Liver (tissue), 9 donors: ENCODE measurements around the gene PPP2R2C. TPM values are rescaled to one million over a fixed set of nuclear protein-coding genes. Genes with fewer than 3 reads are reported as not detected.

Experiments
- DNase-seq: peaks from one replicate; pipeline ENCODE4 v3.0.0-alpha.2; 2017; ENCODE audit warnings: low spot score
- H3K27ac ChIP-seq, 2 donors: one replicate each; pipeline ENCODE4 v1.7.0; 2013; ENCODE audit warnings: inconsistent platforms in 2 of 2, low read length in 2 of 2, control low read depth in 1 of 2, low read depth in 1 of 2, mild to moderate bottlenecking in 1 of 2
- H3K27me3 ChIP-seq, 4 donors: one replicate each; pipeline versions ENCODE4 v1.6.1 to v1.7.0; 2013; ENCODE audit warnings: low read length in 3 of 4, inconsistent platforms in 1 of 4, mild to moderate bottlenecking in 1 of 4, moderate library complexity in 1 of 4; ENCODE audit not compliant: control insufficient read depth in 4 of 4, insufficient read depth in 4 of 4
- H3K36me3 ChIP-seq, 4 donors: one replicate each; pipeline versions ENCODE4 v1.6.1 to v1.7.0; 2013; ENCODE audit warnings: low read length in 3 of 4, mild to moderate bottlenecking in 3 of 4, low read depth in 1 of 4, moderate library complexity in 1 of 4; ENCODE audit not compliant: control insufficient read depth in 4 of 4, insufficient read depth in 3 of 4
- H3K4me1 ChIP-seq, 4 donors: one replicate each; pipeline versions ENCODE4 v1.6.1 to v1.7.0; 2013; ENCODE audit warnings: low read length in 3 of 4, mild to moderate bottlenecking in 3 of 4, moderate library complexity in 1 of 4; ENCODE audit not compliant: control insufficient read depth in 4 of 4, insufficient read depth in 4 of 4
- H3K4me3 ChIP-seq, 3 donors: one replicate each; pipeline versions ENCODE4 v1.6.1 to v1.7.0; 2013; ENCODE audit warnings: low read length in 3 of 3, control low read depth in 1 of 3, low read depth in 1 of 3, mild to moderate bottlenecking in 1 of 3
- H3K9ac ChIP-seq, 2 donors: one replicate each; pipeline ENCODE4 v1.7.0; 2013; ENCODE audit warnings: low read length in 2 of 2, mild to moderate bottlenecking in 2 of 2, moderate library complexity in 2 of 2, control low read depth in 1 of 2, low read depth in 1 of 2
- H3K9me3 ChIP-seq, 4 donors: one replicate each; pipeline versions ENCODE4 v1.6.1 to v1.7.0; 2013; ENCODE audit warnings: low read length in 3 of 4; ENCODE audit not compliant: control insufficient read depth in 4 of 4
- EGR1 ChIP-seq, 2 donors: IDR thresholded peaks; 2 replicates each; pipeline ENCODE4 v1.6.1; 2016 to 2018; ENCODE audit warnings: antibody characterized with exemption in 2 of 2, low read depth in 2 of 2
- FOXA1 ChIP-seq: IDR thresholded peaks from 2 replicates; pipeline ENCODE4 v1.6.1; 2016; ENCODE audit warnings: antibody characterized with exemption
- FOXA2 ChIP-seq: IDR thresholded peaks from 2 replicates; pipeline ENCODE4 v1.6.1; 2016; ENCODE audit warnings: antibody characterized with exemption
- GABPA ChIP-seq, 2 donors: IDR thresholded peaks in 1 of 2; conservative IDR thresholded peaks in 1 of 2; 2 replicates each; pipeline ENCODE4 v1.6.1; 2016; ENCODE audit warnings: antibody characterized with exemption in 2 of 2, mild to moderate bottlenecking in 1 of 2, moderate library complexity in 1 of 2
- HNF4A ChIP-seq, 2 donors: conservative IDR thresholded peaks; 2 replicates each; pipeline ENCODE4 v1.6.1; 2016; ENCODE audit warnings: antibody characterized with exemption in 2 of 2, mild to moderate bottlenecking in 2 of 2
- HNF4G ChIP-seq: IDR thresholded peaks from 2 replicates; pipeline ENCODE4 v1.6.1; 2016; ENCODE audit warnings: antibody characterized with exemption
- JUND ChIP-seq, 2 donors: IDR thresholded peaks; 2 replicates each; pipeline ENCODE4 v1.6.1; 2016; ENCODE audit warnings: antibody characterized with exemption in 2 of 2
- NR2F2 ChIP-seq: IDR thresholded peaks from 2 replicates; pipeline ENCODE4 v1.6.1; 2016; ENCODE audit warnings: antibody characterized with exemption
- RAD21 ChIP-seq, 2 donors: IDR thresholded peaks; 2 replicates each; pipeline ENCODE4 v1.6.1; 2016; ENCODE audit warnings: antibody characterized with exemption in 2 of 2, mild to moderate bottlenecking in 2 of 2
- REST ChIP-seq: IDR thresholded peaks from 2 replicates; pipeline ENCODE4 v1.6.1; 2016; ENCODE audit warnings: antibody characterized with exemption, mild to moderate bottlenecking
- RXRA ChIP-seq, 2 donors: IDR thresholded peaks; 2 replicates each; pipeline ENCODE4 v1.6.1; 2017 to 2018; ENCODE audit warnings: antibody characterized with exemption in 2 of 2, mild to moderate bottlenecking in 1 of 2
- SP1 ChIP-seq: IDR thresholded peaks from 2 replicates; pipeline ENCODE4 v1.6.1; 2018; ENCODE audit warnings: antibody characterized with exemption, mild to moderate bottlenecking
- TAF1 ChIP-seq: conservative IDR thresholded peaks from 2 replicates; pipeline ENCODE4 v1.6.1; 2016; ENCODE audit warnings: antibody characterized with exemption, mild to moderate bottlenecking
- YY1 ChIP-seq: IDR thresholded peaks from 2 replicates; pipeline ENCODE4 v1.6.1; 2016; ENCODE audit warnings: antibody characterized with exemption, mild to moderate bottlenecking
- WGBS: extraction: QIAGEN DNeasy Blood & Tissue Kit; methylation state at CpG from one replicate; pipeline ENCODE4 v1.1.7; 2013; 5-methylcytosine and 5-hydroxymethylcytosine counted together
- polyA plus RNA-seq, 2 donors: library from polyadenylated mRNA; stranded (reverse) in 1 of 2; unstranded in 1 of 2; fragments of 200-250 nt in 1 of 2; fragments of >200 nt in 1 of 2; fragmentation: Nextera tagmentation in 1 of 2; extraction: Ambion mirVana in 1 of 2; gene quantifications; one replicate each; pipeline versions ENCODE4 v1.2.1 to v1.2.3, GENCODE V29; 2013 to 2015
- total RNA-seq, 2 donors: library from RNA; depleted of rRNA; stranded (reverse); fragments of >200 nt; gene quantifications; one replicate each; pipeline ENCODE4 v1.2.3, GENCODE V29; 2014
- TF ChIP-seq, protein P1 (sequence below): fragments of 150-350 bp; IDR thresholded peaks from 2 replicates; pipeline ENCODE4 v1.5.1; 2017; ENCODE audit warnings: improper control_type of control experiment, low read depth, low read length; ENCODE audit not compliant: missing input control
- TF ChIP-seq, protein P2 (sequence below): IDR thresholded peaks from 2 replicates; pipeline ENCODE4 v1.6.1; 2016; ENCODE audit warnings: antibody characterized with exemption
- TF ChIP-seq, protein P3 (sequence below): IDR thresholded peaks from 2 replicates; pipeline ENCODE4 v1.6.1; 2016; ENCODE audit warnings: antibody characterized with exemption
- donor health status: healthy.
- donor health status: healthy.
- donor health status: healthy.
- donor health status: healthy.
- donor health status: healthy.

PPP2R2C gene
- total and polyA plus RNA-seq, 4 donors = under 0.01 to 0.01 TPM; not detected in 2

- Histone ChIP-seq H3K4me3 (no peak overlapping the region), H3K9ac (no peak overlapping the region), H3K27me3 (peaks cover 0 to 2% (median 0%) of the 10 kb centered on the region in 4 donors), H3K9me3 (no peaks in the 10 kb centered on the region), H3K36me3 (no peaks in the 10 kb centered on the region), H3K27ac (no peak overlapping the region), H3K4me1 (peaks cover 0 to 2% (median 0%) of the 10 kb centered on the region in 4 donors)
- TF ChIP-seq NR2F2 (no peak), SP1 (no peak), RXRA (IDR thresholded peaks at IDR 0.05) (no peak), FOXA1 (no peak), HNF4A (conservative IDR thresholded peaks at IDR 0.05) (no peak), HNF4G (no peak), GABPA (IDR thresholded peaks at IDR 0.05 in 1 of 2, conservative IDR thresholded peaks at IDR 0.05 in 1 of 2) (no peak), EGR1 (IDR thresholded peaks at IDR 0.05; ENCODE audit: low read depth in 2 of 2) (no peak), TAF1 (no peak)
- TF ChIP-seq, protein P1, sequence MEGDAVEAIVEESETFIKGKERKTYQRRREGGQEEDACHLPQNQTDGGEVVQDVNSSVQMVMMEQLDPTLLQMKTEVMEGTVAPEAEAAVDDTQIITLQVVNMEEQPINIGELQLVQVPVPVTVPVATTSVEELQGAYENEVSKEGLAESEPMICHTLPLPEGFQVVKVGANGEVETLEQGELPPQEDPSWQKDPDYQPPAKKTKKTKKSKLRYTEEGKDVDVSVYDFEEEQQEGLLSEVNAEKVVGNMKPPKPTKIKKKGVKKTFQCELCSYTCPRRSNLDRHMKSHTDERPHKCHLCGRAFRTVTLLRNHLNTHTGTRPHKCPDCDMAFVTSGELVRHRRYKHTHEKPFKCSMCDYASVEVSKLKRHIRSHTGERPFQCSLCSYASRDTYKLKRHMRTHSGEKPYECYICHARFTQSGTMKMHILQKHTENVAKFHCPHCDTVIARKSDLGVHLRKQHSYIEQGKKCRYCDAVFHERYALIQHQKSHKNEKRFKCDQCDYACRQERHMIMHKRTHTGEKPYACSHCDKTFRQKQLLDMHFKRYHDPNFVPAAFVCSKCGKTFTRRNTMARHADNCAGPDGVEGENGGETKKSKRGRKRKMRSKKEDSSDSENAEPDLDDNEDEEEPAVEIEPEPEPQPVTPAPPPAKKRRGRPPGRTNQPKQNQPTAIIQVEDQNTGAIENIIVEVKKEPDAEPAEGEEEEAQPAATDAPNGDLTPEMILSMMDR = no peak
- TF ChIP-seq, protein P2, sequence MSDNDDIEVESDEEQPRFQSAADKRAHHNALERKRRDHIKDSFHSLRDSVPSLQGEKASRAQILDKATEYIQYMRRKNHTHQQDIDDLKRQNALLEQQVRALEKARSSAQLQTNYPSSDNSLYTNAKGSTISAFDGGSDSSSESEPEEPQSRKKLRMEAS = no peak
- TF ChIP-seq, protein P3, sequence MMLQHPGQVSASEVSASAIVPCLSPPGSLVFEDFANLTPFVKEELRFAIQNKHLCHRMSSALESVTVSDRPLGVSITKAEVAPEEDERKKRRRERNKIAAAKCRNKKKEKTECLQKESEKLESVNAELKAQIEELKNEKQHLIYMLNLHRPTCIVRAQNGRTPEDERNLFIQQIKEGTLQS = no peak
- WGBS = 62% methylated on average over 9 of the region's 9 CpGs
- DNase-seq = no peak
Measured at GRCh38 chr4:6388713-6389112, 83.7 kb downstream of the PPP2R2C start.

- WGBS = 67% methylated on average over 5 of the region's 5 CpGs
Measured at GRCh38 chr4:6387946-6388345, 84.5 kb downstream of the PPP2R2C start.

GRCh38 chr4:6386091-6386490, 86.3 kb downstream of the PPP2R2C start:
- H3K4me3 ChIP-seq = no peak overlapping the region
- no peaks in the 10 kb centered on the region for H3K4me1 ChIP-seq
- no peak overlapping the region for H3K9ac ChIP-seq
- H3K27me3 ChIP-seq = peaks cover 0 to 3% (median 1%) of the 10 kb centered on the region in 4 donors
- TF ChIP-seq, protein P2 = no peak
- TF ChIP-seq YY1 (no peak), JUND (IDR thresholded peaks at IDR 0.05) (no peak), FOXA2 (no peak), REST (no peak)
- H3K27ac ChIP-seq = no peak overlapping the region
- 76% methylated on average over 7 of the region's 7 CpGs for WGBS
- DNase-seq = no peak
- no peaks in the 10 kb centered on the region for H3K9me3 ChIP-seq
- no peaks in the 10 kb centered on the region for H3K36me3 ChIP-seq

More at GRCh38 chr4:6387946-6388345, 84.5 kb downstream of the PPP2R2C start:
- H3K36me3 ChIP-seq = no peaks in the 10 kb centered on the region
- TF ChIP-seq YY1 (no peak), RAD21 (IDR thresholded peaks at IDR 0.05) (no peak), JUND (IDR thresholded peaks at IDR 0.05) (no peak), HNF4A (conservative IDR thresholded peaks at IDR 0.05) (no peak)
- peaks cover 0 to 3% (median 1%) of the 10 kb centered on the region in 4 donors for H3K27me3 ChIP-seq
- DNase-seq = no peak
- H3K4me1 ChIP-seq = no peaks in the 10 kb centered on the region
- no peak overlapping the region for H3K9ac ChIP-seq
- H3K9me3 ChIP-seq = no peaks in the 10 kb centered on the region
- no peak overlapping the region for H3K27ac ChIP-seq
- H3K4me3 ChIP-seq = no peak overlapping the region
